Erythroblast (primary cell): ENCODE results near the gene ZDHHC23.

ENCODE experiments used
- DNase-seq, 2 experiments: peaks; one replicate each; lab custom pipeline; 2025; lab: John Stamatoyannopoulos, UW
- GATA1 ChIP-seq: IDR thresholded peaks from 2 replicates; pipeline ENCODE4 v1.6.1; 2011; ENCODE audit warnings: low read depth, mild to moderate bottlenecking, control low read depth, low read length, moderate library complexity
- POLR2A ChIP-seq: IDR thresholded peaks from 2 replicates; pipeline ENCODE4 v1.6.1; 2011; ENCODE audit warnings: mild to moderate bottlenecking, low read length

Gene ZDHHC23

DNA sequence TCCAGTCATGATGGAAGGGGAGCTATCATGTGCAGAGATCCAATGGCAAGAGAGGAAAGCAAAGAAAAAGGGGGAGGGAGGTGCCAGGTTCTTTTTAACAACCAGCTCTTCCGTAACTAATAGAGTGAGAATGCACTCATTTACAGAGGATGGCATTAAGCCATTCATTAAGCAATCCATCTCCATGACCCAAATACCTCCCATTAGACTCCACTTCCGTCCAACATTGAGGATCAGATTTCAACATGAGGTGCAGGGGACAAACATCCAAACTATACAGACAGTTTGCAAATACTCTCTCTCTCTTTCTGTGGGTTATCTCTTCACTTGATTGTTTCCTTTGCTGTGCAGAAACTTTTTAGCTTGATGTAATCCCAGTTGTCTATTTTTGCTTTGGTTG, 21.2 kb downstream of the ZDHHC23 start:
- TF ChIP-seq GATA1 (no peak), POLR2A (no peak)
- DNase-seq, result no peak

GRCh38 chr3:113977822-113978221, 30.0 kb downstream of the ZDHHC23 start:
- TF ChIP-seq POLR2A (no peak), GATA1 (no peak)

DNA sequence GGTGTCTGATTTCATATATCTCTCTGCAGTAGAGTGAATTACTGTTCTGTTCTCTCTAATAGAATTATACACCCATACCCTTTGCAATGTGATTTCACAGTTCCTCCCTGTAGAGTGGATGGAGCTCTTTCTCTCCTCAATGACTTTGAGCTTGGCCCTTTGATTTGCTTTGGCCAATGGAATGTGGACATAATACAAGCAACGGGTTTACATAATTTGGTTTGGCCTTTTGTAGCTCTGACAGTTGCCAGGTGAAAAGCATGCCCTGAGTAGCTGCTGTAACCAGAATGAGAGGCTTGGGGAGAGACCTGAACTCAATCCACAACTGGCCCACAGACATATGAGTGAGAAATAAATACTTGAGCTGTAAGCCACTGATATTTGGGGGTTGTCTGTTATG, 32.1 kb downstream of the ZDHHC23 start:
- no peak for DNase-seq
- TF ChIP-seq GATA1, result no peak
- no peak for TF ChIP-seq POLR2A

More at GRCh38 chr3:113977822-113978221, 30.0 kb downstream of the ZDHHC23 start:
- no peak for DNase-seq

GRCh38 chr3:113981803-113982202, 34.0 kb downstream of the ZDHHC23 start:
- TF ChIP-seq GATA1 (no peak), POLR2A (no peak)
- no peak for DNase-seq

- no peak for DNase-seq
- TF ChIP-seq POLR2A (no peak), GATA1 (no peak)
These were observed 35.7 kb downstream of the ZDHHC23 start for GRCh38 chr3:113983544-113983943.

- TF ChIP-seq GATA1 (no peak), POLR2A (no peak)
- no peak for DNase-seq
These were observed 37.7 kb downstream of the ZDHHC23 start for GRCh38 chr3:113985541-113985940.

GRCh38 chr3:114005481-114005880, 57.7 kb downstream of the ZDHHC23 start:
- no peak for DNase-seq
- TF ChIP-seq GATA1, result no peak
- no peak for TF ChIP-seq POLR2A

- TF ChIP-seq GATA1 (no peak), POLR2A (no peak)
- no peak for DNase-seq
These were observed 63.4 kb downstream of the ZDHHC23 start for GRCh38 chr3:114011059-114011797.
